HEK293T (cell line): ENCODE results near the gene PARP16.

Experiments used
- HDGF ChIP-seq: fragments of 450-650 bp; IDR thresholded peaks from 2 replicates; pipeline ENCODE4 v1.6.1; 2017; ENCODE audit warnings: antibody characterized with exemption, borderline replicate concordance
- NFRKB ChIP-seq: fragments of 450-650 bp; IDR thresholded peaks from 2 replicates; pipeline ENCODE4 v1.6.1; 2016; ENCODE audit warnings: mild to moderate bottlenecking, moderate library complexity
- TARDBP ChIP-seq: fragments of 450-650 bp; IDR thresholded peaks from 2 replicates; pipeline ENCODE4 v1.6.1; 2016

GRCh38 chr15:65266469-65266868 lies 20.2 kb downstream of the PARP16 start:
- TF ChIP-seq HDGF: no peak
- TF ChIP-seq NFRKB: no peak
- no peak for TF ChIP-seq TARDBP
